HepG2 (cell line): ENCODE measurements around the gene EEF1A1. TPM values are rescaled to one million over a fixed set of nuclear protein-coding genes. Genes with fewer than 3 reads are reported as not detected.

Experiments used
- IKZF5 ChIP-seq: IDR thresholded peaks from 2 replicates; pipeline ENCODE4 v1.6.1; 2018; ENCODE audit warnings: missing genetic modification reagents, mild to moderate bottlenecking, missing compliant biosample characterization
- IRF2 ChIP-seq: IDR thresholded peaks from 2 replicates; pipeline ENCODE4 v1.6.1; 2018; ENCODE audit warnings: missing genetic modification reagents, missing compliant biosample characterization
- KLF6 ChIP-seq: IDR thresholded peaks from 2 replicates; pipeline ENCODE4 v1.8.0; 2016; ENCODE audit warnings: missing biosample characterization, missing genetic modification reagents
- NFIC ChIP-seq: IDR thresholded peaks from 2 replicates; pipeline ENCODE4 v1.6.1; 2012; ENCODE audit warnings: mild to moderate bottlenecking, low read length, inconsistent platforms
- PHF5A ChIP-seq: IDR thresholded peaks from one replicate; pipeline ENCODE4 v1.6.1; 2018; ENCODE audit warnings: low read depth, missing genetic modification reagents; ENCODE audit not compliant: unreplicated experiment
- RBM22 ChIP-seq: fragments of 200-400 bp; formaldehyde crosslinking; optimal IDR thresholded peaks from 2 replicates; pipeline ENCODE3; 2017; ENCODE audit warnings: mild to moderate bottlenecking, low read length, moderate library complexity
- RCOR2 ChIP-seq: IDR thresholded peaks from 2 replicates; pipeline ENCODE4 v1.6.1; 2016; ENCODE audit warnings: missing biosample characterization, missing genetic modification reagents
- RFXANK ChIP-seq: IDR thresholded peaks from 2 replicates; pipeline ENCODE4 v1.6.1; 2016
- SRSF4 ChIP-seq: fragments of 200-400 bp; formaldehyde crosslinking; IDR thresholded peaks from one replicate; pipeline ENCODE4 v1.6.1; 2018; ENCODE audit warnings: mild to moderate bottlenecking, low read depth, low read length, moderate library complexity; ENCODE audit not compliant: poor library complexity, severe bottlenecking
- TBX3 ChIP-seq: fragments of 450-650 bp; IDR thresholded peaks from 2 replicates; pipeline ENCODE4 v1.6.1; 2017; ENCODE audit warnings: antibody characterized with exemption, mild to moderate bottlenecking, inconsistent platforms, borderline replicate concordance
- ZBTB1 ChIP-seq: sonication (generic); formaldehyde crosslinking; IDR thresholded peaks from 2 replicates; pipeline ENCODE4 v1.4.0; 2020; ENCODE audit warnings: missing genetic modification reagents, borderline replicate concordance
- ZBTB3 ChIP-seq: sonication (generic); formaldehyde crosslinking; IDR thresholded peaks from 2 replicates; pipeline ENCODE4 v1.4.0; 2020; ENCODE audit warnings: low read depth, mild to moderate bottlenecking, moderate library complexity, missing genetic modification reagents, borderline replicate concordance
- ZNF12 ChIP-seq: sonication (generic); formaldehyde crosslinking; IDR thresholded peaks from 2 replicates; pipeline ENCODE4 v1.5.0; 2020; ENCODE audit warnings: missing genetic modification reagents
- ZNF142 ChIP-seq: sonication (generic); formaldehyde crosslinking; IDR thresholded peaks from 2 replicates; pipeline ENCODE4 v1.4.0; 2020; ENCODE audit warnings: missing genetic modification reagents
- ZNF704 ChIP-seq: sonication (generic); formaldehyde crosslinking; IDR thresholded peaks from 2 replicates; pipeline ENCODE4 v1.8.1; 2023; ENCODE audit warnings: mild to moderate bottlenecking, inconsistent platforms, moderate library complexity, missing genetic modification reagents, borderline replicate concordance
- ZSCAN12 ChIP-seq: sonication (generic); formaldehyde crosslinking; IDR thresholded peaks from 2 replicates; pipeline ENCODE4 v1.9.0; 2021; ENCODE audit warnings: mild to moderate bottlenecking, missing genetic modification reagents
- polyA plus RNA-seq, 8 experiments: library from polyadenylated mRNA; depleted of rRNA in 3 of 8; stranded (reverse) in 7 of 8; unstranded in 1 of 8; fragments of >200 nt; fragmentation: Illumina TruSeq in 4 of 8; extraction: Trizol in 4 of 8; gene quantifications; 2 replicates each; pipeline versions ENCODE4 v1.2.1 to v1.2.3, GENCODE V29; 2011 to 2016; ENCODE audit warnings: low read depth in 4 of 8, missing spikeins in 1 of 8, mixed read lengths in 1 of 8; ENCODE audit not compliant: insufficient read depth in 1 of 8
- total RNA-seq, 5 experiments: library from RNA; depleted of rRNA; stranded (reverse); fragments of >200 nt; fragmentation: Illumina TruSeq; extraction: Trizol; gene quantifications; 2 replicates each; pipeline ENCODE4 v1.2.3, GENCODE V29; 2016; ENCODE audit warnings: low read depth in 1 of 5
- TF ChIP-seq, protein P1 (sequence below): conservative IDR thresholded peaks from 2 replicates; pipeline ENCODE4 v1.6.1; 2018; ENCODE audit warnings: missing genetic modification reagents
- TF ChIP-seq, protein P2 (sequence below): sonication (generic); formaldehyde crosslinking; IDR thresholded peaks from 2 replicates; pipeline ENCODE4 v1.4.0; 2020; ENCODE audit warnings: missing genetic modification reagents

Gene EEF1A1
- total and polyA plus RNA-seq, 2 of the 13 experiments (the other 11 are each of a cell fraction or from before 2014, with no cell fraction given): 13,726 to 17,172 TPM

DNA sequence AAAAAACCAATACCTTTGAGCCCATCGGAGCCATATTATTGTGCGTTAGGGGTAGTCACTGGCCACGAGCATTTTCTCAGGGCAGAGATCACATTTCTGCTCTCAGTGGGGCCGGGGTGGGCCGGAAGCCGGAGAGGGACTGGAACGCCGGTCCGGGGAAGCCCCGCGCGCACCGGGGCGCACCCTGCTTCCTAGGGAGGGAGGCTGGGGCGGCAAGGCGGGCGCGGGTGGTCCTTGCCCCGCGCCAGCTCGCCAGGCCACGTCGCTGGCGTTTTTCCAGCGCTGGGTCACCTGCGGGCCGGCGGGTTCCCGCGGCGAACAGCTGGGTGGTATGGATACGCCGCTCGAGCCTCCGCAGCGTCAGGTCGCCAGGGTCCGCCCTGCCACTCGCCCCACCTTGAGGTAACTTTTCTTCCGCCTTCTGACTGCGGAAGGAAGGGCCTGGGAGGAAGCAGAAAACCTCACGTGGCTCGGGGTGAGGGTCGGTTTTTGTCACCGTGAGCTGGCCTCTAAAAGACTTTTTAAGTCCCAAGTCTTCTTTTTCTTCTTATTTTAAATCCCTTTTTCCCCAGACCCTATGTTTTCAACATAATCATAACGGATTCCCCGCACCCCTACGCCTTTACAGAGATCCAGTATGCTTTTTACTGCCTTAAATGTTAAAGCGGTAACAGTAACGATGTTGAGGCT is 2.7 kb upstream of the EEF1A1 start (continued):
- TF ChIP-seq, protein P1, sequence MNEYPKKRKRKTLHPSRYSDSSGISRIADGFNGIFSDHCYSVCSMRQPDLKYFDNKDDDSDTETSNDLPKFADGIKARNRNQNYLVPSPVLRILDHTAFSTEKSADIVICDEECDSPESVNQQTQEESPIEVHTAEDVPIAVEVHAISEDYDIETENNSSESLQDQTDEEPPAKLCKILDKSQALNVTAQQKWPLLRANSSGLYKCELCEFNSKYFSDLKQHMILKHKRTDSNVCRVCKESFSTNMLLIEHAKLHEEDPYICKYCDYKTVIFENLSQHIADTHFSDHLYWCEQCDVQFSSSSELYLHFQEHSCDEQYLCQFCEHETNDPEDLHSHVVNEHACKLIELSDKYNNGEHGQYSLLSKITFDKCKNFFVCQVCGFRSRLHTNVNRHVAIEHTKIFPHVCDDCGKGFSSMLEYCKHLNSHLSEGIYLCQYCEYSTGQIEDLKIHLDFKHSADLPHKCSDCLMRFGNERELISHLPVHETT (CRISPR knock-in tag): peak; percentile 43; the same call in 1 of the 2 replicates
- TF ChIP-seq RBM22 (no peak), NFIC (no peak), ZNF142 (CRISPR knock-in tag) (peak; percentile 74; the same call in 1 of the 2 replicates), IRF2 (peak; percentile 60; the same call in 1 of the 2 replicates), ZSCAN12 (CRISPR knock-in tag) (no peak), SRSF4 (no peak), ZBTB3 (CRISPR knock-in tag) (no peak), TBX3 (no peak), IKZF5 (CRISPR knock-in tag) (no peak; the same call in 1 of the 2 replicates), ZNF12 (CRISPR knock-in tag) (no peak), PHF5A (CRISPR knock-in tag) (peak; percentile 55), RCOR2 (CRISPR knock-in tag) (no peak), RFXANK (CRISPR knock-in tag) (no peak), ZBTB1 (CRISPR knock-in tag) (no peak; the same call in 1 of the 2 replicates), KLF6 (CRISPR knock-in tag) (peak; percentile 65; the same call in 1 of the 2 replicates), ZNF704 (CRISPR knock-in tag) (peak; percentile 69; the same call in 1 of the 2 replicates)
- TF ChIP-seq, protein P2, sequence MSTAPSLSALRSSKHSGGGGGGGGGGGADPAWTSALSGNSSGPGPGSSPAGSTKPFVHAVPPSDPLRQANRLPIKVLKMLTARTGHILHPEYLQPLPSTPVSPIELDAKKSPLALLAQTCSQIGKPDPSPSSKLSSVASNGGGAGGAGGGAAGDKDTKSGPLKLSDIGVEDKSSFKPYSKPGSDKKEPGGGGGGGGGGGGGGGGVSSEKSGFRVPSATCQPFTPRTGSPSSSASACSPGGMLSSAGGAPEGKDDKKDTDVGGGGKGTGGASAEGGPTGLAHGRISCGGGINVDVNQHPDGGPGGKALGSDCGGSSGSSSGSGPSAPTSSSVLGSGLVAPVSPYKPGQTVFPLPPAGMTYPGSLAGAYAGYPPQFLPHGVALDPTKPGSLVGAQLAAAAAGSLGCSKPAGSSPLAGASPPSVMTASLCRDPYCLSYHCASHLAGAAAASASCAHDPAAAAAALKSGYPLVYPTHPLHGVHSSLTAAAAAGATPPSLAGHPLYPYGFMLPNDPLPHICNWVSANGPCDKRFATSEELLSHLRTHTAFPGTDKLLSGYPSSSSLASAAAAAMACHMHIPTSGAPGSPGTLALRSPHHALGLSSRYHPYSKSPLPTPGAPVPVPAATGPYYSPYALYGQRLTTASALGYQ (CRISPR knock-in tag): 0 out of 2 replicates have a peak, but pooled peaks have one; percentile 37
